Suprapubic skin (tissue), 3 donors: Measurements from ENCODE around the gene ZBTB20.

Source experiments
- CTCF ChIP-seq, 2 donors: fragments of 200-600 bp in 1 of 2; fragments of 450-650 bp in 1 of 2; sonication (generic) in 1 of 2; IDR thresholded peaks; one replicate each; pipeline ENCODE4 v1.5.1; 2016 to 2019; ENCODE audit warnings: antibody characterized with exemption in 2 of 2, mild to moderate bottlenecking in 1 of 2, moderate library complexity in 1 of 2
- EP300 ChIP-seq: sonication (generic); formaldehyde crosslinking; IDR thresholded peaks from one replicate; pipeline ENCODE4 v1.6.1; 2017; ENCODE audit warnings: antibody characterized with exemption
- POLR2A ChIP-seq, 2 donors: fragments of 450-650 bp; IDR thresholded peaks; one replicate each; pipeline ENCODE4 v1.6.1; 2017; ENCODE audit warnings: antibody characterized with exemption in 2 of 2, mild to moderate bottlenecking in 2 of 2, moderate library complexity in 2 of 2

- TF ChIP-seq POLR2A (IDR thresholded peaks at IDR 0.05): peak in 1 of 2 donors; percentile 81
- TF ChIP-seq CTCF (IDR thresholded peaks at IDR 0.05): no peak
- TF ChIP-seq EP300: no peak
Measured at GRCh38 chr3:115147329-115148141, 447 bp upstream of the ZBTB20 start.
